Caki2 (cell line): ENCODE results near the gene LARGE2. TPM values are rescaled to one million over a fixed set of nuclear protein-coding genes. Genes with fewer than 3 reads are reported as not detected.

Source experiments
- total RNA-seq: library from RNA; depleted of rRNA; stranded (reverse); fragments of >200 nt; shearing (Covaris generic); gene quantifications from 2 replicates; pipeline ENCODE4 v1.2.3, GENCODE V29; 2014; ENCODE audit warnings: low replicate concordance; rRNA removed

Gene LARGE2
- total RNA-seq, 1 experiment from 2014 or later: not detected

Other genes starting within 250 kb of the LARGE2 start
- 4.8 and 4.9 TPM in 2 replicates for gene SLC35C1, start 117.5 kb upstream of the LARGE2 start, total RNA-seq
- gene CRY2, start 75.2 kb upstream of the LARGE2 start, total RNA-seq: 6.9 and 11.1 TPM in 2 replicates
- 6.5 and 6.9 TPM in 2 replicates for gene MAPK8IP1, start 37.0 kb upstream of the LARGE2 start, total RNA-seq
- gene FREY1, start 15.4 kb upstream of the LARGE2 start, total RNA-seq: 1.3 TPM in 1 of 2 replicates, not detected in the other
- gene PEX16, start 4.8 kb upstream of the LARGE2 start, total RNA-seq: 30.0 and 38.2 TPM in 2 replicates
- gene PHF21A, start 198.8 kb downstream of the LARGE2 start, total RNA-seq: 1.2 and 12.0 TPM in 2 replicates